Inferior parietal cortex (tissue), 1 donor: ENCODE results near the gene MBD2.
A peak's percentile ranks its signal among the peaks of the same experiment; 100 is the strongest.
"Not testable (repeated sequence)": the region's sequence is repeated elsewhere in the genome, so short reads cannot be mapped to it uniquely, and the experiment has no call there.

ENCODE experiments used
- DNase-seq: peaks from one replicate; pipeline ENCODE4 v3.0.0-alpha.2; 2016; ENCODE audit errors: extremely low spot score

MBD2 gene

GRCh38 chr18:54238173-54238936 is 13.9 kb upstream of the MBD2 start:
- DNase-seq: no peak

GRCh38 chr18:54235871-54236270 is 11.4 kb upstream of the MBD2 start:
- no peak for DNase-seq

GRCh38 chr18:54233747-54234146 is 9.3 kb upstream of the MBD2 start:
- no peak for DNase-seq

- no peak for DNase-seq
These were observed 8.8 kb upstream of the MBD2 start for GRCh38 chr18:54233228-54233625.

- DNase-seq: no peak
These were observed 8.2 kb upstream of the MBD2 start for GRCh38 chr18:54232485-54233227.

GRCh38 chr18:54229421-54230059 is 5.1 kb upstream of the MBD2 start:
- no peak for DNase-seq

GRCh38 chr18:54228364-54228763 is 3.9 kb upstream of the MBD2 start:
- no peak for DNase-seq

- peak; percentile 44 for DNase-seq
These were observed 764 bp downstream of the MBD2 start for GRCh38 chr18:54223568-54224241.

- no peak for DNase-seq
These were observed 1.4 kb downstream of the MBD2 start for GRCh38 chr18:54222922-54223567.

- DNase-seq: no peak
These were observed 4.1 kb downstream of the MBD2 start for GRCh38 chr18:54220406-54220805.

GRCh38 chr18:54218803-54219202 is 5.7 kb downstream of the MBD2 start:
- not testable (repeated sequence) for DNase-seq

- DNase-seq: no peak
These were observed 6.2 kb downstream of the MBD2 start for GRCh38 chr18:54218299-54218698.

GRCh38 chr18:54217624-54218023 is 6.8 kb downstream of the MBD2 start:
- no peak for DNase-seq

- DNase-seq: no peak
These were observed 9.4 kb downstream of the MBD2 start for GRCh38 chr18:54215069-54215468.

- no peak for DNase-seq
These were observed 14.0 kb downstream of the MBD2 start for GRCh38 chr18:54210463-54210862.

- no peak for DNase-seq
These were observed 14.8 kb downstream of the MBD2 start for GRCh38 chr18:54209471-54210180.

- no peak for DNase-seq
These were observed 18.0 kb downstream of the MBD2 start for GRCh38 chr18:54206447-54206846.

GRCh38 chr18:54205959-54206358 is 18.5 kb downstream of the MBD2 start:
- no peak for DNase-seq

GRCh38 chr18:54205448-54205847 is 19.0 kb downstream of the MBD2 start:
- DNase-seq: not testable (repeated sequence)

GRCh38 chr18:54204883-54205282 is 19.6 kb downstream of the MBD2 start:
- no peak for DNase-seq

GRCh38 chr18:54203914-54204313 is 20.6 kb downstream of the MBD2 start:
- no peak for DNase-seq
